ENCODE measurements around the gene SNRNP48.

The SNRNP48 gene

GRCh38 chr6:7604003-7604402 lies 14.0 kb downstream of the SNRNP48 start:
- no peak for DNase-seq

GRCh38 chr6:7604506-7604905 lies 14.5 kb downstream of the SNRNP48 start:
- DNase-seq, result no peak

- DNase-seq, result peak; percentile 64
Measured at GRCh38 chr6:7615611-7616383, 25.8 kb downstream of the SNRNP48 start.

- no peak for DNase-seq
Measured at GRCh38 chr6:7617801-7618764, 28.1 kb downstream of the SNRNP48 start.

GRCh38 chr6:7621761-7622160 lies 31.8 kb downstream of the SNRNP48 start:
- DNase-seq, result no peak

- no peak for DNase-seq
Measured at GRCh38 chr6:7624796-7625710, 35.1 kb downstream of the SNRNP48 start.

GRCh38 chr6:7628479-7628878 lies 38.5 kb downstream of the SNRNP48 start:
- DNase-seq, result no peak

GRCh38 chr6:7628909-7629308 lies 38.9 kb downstream of the SNRNP48 start:
- no peak for DNase-seq

- no peak for DNase-seq
Measured at GRCh38 chr6:7629321-7629720, 39.3 kb downstream of the SNRNP48 start.

- DNase-seq, result no peak
Measured at GRCh38 chr6:7630792-7631191, 40.8 kb downstream of the SNRNP48 start.

GRCh38 chr6:7631466-7631865 lies 41.5 kb downstream of the SNRNP48 start:
- no peak for DNase-seq

- no peak for DNase-seq
Measured at GRCh38 chr6:7632501-7633290, 42.7 kb downstream of the SNRNP48 start.

GRCh38 chr6:7633361-7633760 lies 43.4 kb downstream of the SNRNP48 start:
- DNase-seq, result no peak

- DNase-seq, result no peak
Measured at GRCh38 chr6:7636151-7636550, 46.2 kb downstream of the SNRNP48 start.

- DNase-seq, result no peak
Measured at GRCh38 chr6:7637533-7637932, 47.5 kb downstream of the SNRNP48 start.

GRCh38 chr6:7639427-7639826 lies 49.4 kb downstream of the SNRNP48 start:
- DNase-seq, result no peak

- no peak for DNase-seq
Measured at GRCh38 chr6:7640016-7640415, 50.0 kb downstream of the SNRNP48 start.

- no peak for DNase-seq
Measured at GRCh38 chr6:7640607-7641577, 50.9 kb downstream of the SNRNP48 start.

- DNase-seq, result no peak
Measured at GRCh38 chr6:7642791-7643190, 52.8 kb downstream of the SNRNP48 start.

GRCh38 chr6:7644417-7644816 lies 54.4 kb downstream of the SNRNP48 start:
- DNase-seq, result no peak

GRCh38 chr6:7646394-7646793 lies 56.4 kb downstream of the SNRNP48 start:
- DNase-seq, result no peak
